Smooth muscle cell of the brain vasculature (primary cell): ENCODE measurements around the gene WSB2.

ENCODE experiments used
- DNase-seq: peaks from one replicate; pipeline ENCODE4 v3.0.0-alpha.2; 2012; ENCODE audit warnings: low read depth, low spot score

The WSB2 gene

GRCh38 chr12:118061873-118062843 lies 1.2 kb upstream of the WSB2 start:
- no peak for DNase-seq

GRCh38 chr12:118060301-118061010 lies 523 bp downstream of the WSB2 start:
- DNase-seq, result no peak

- DNase-seq, result no peak
Observed at GRCh38 chr12:118059341-118060191, 1.4 kb downstream of the WSB2 start.

- DNase-seq, result no peak
Observed at GRCh38 chr12:118058881-118059280, 2.1 kb downstream of the WSB2 start.

GRCh38 chr12:118058227-118058626 lies 2.8 kb downstream of the WSB2 start:
- no peak for DNase-seq

GRCh38 chr12:118055865-118056773 lies 4.9 kb downstream of the WSB2 start:
- no peak for DNase-seq

- no peak for DNase-seq
Observed at GRCh38 chr12:118055144-118055557, 5.8 kb downstream of the WSB2 start.

GRCh38 chr12:118053071-118053985 lies 7.7 kb downstream of the WSB2 start:
- no peak for DNase-seq

- DNase-seq, result peak; percentile 46
Observed at GRCh38 chr12:118052324-118053070, 8.5 kb downstream of the WSB2 start.

GRCh38 chr12:118050972-118051910 lies 9.7 kb downstream of the WSB2 start:
- DNase-seq, result no peak

- no peak for DNase-seq
Observed at GRCh38 chr12:118046430-118046829, 14.5 kb downstream of the WSB2 start.

GRCh38 chr12:118044577-118044976 lies 16.4 kb downstream of the WSB2 start:
- DNase-seq, result no peak

GRCh38 chr12:118044075-118044474 lies 16.9 kb downstream of the WSB2 start:
- no peak for DNase-seq

GRCh38 chr12:118042091-118042490 lies 18.9 kb downstream of the WSB2 start:
- DNase-seq, result no peak

GRCh38 chr12:118038137-118038536 lies 22.8 kb downstream of the WSB2 start:
- DNase-seq, result no peak

GRCh38 chr12:118036672-118037411 lies 24.1 kb downstream of the WSB2 start:
- DNase-seq, result no peak
